ENCODE measurements around the gene ENAH.

- TF ChIP-seq CTCF (IDR thresholded peaks at IDR 0.05; ENCODE audit: low read depth, low read length) = no peak
- no peak for TF ChIP-seq EZH2phosphoT487 (IDR thresholded peaks at IDR 0.05; ENCODE audit: low read depth)
These were observed 38.5 kb upstream of the ENAH start for GRCh38 chr1:225691377-225691776.
